ENCODE measurements around the gene CYP19A1.
"Not testable (repeated sequence)": the region's sequence is repeated elsewhere in the genome, so short reads cannot be mapped to it uniquely, and the experiment has no call there.

Gene CYP19A1

GRCh38 chr15:51267051-51267702 lies 71.2 kb downstream of the CYP19A1 start:
- no peaks in the 10 kb centered on the region for H3K9me3 ChIP-seq (replicated peaks; ENCODE audit: low read length)
- peak overlapping the region; percentile 71 for H3K9ac ChIP-seq (ENCODE audit: low read depth, low read length)
- H3K36me3 ChIP-seq (ENCODE audit: insufficient read depth, low read length), result no peaks in the 10 kb centered on the region
- no peaks in the 10 kb centered on the region for H3K27me3 ChIP-seq (ENCODE audit: control insufficient read depth, insufficient read depth, low read length)
- H3K4me2 ChIP-seq (ENCODE audit: low read length), result peak overlapping the region; percentile 91
- H3K4me1 ChIP-seq (ENCODE audit: control insufficient read depth, insufficient read depth, low read length), result peaks cover 17% of the 10 kb centered on the region
- peak overlapping the region; percentile 77 for H3K4me3 ChIP-seq (ENCODE audit: low read length)

DNA sequence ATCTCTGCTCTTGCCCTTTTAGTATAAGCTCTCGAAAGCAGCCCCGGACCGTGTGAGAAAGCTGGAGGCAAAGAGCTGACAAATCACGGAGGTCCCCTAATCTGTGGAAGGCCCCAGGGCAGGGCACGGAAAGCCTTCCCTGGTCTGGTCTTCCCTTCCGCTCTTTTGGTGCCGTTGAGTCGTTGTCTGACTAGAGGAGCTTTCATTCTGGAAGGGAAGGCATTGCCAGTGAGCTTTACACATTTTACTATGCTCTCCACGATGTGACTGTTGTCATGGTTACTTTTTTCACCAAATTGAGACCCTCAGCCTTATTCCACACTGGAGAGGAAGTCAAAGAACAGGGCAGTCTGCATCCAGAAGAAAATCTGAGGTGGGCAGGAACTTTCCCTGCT lies 71.7 kb downstream of the CYP19A1 start:
- peaks cover 17% of the 10 kb centered on the region for H3K4me1 ChIP-seq (ENCODE audit: control insufficient read depth, insufficient read depth, low read length)
- H3K4me2 ChIP-seq (ENCODE audit: low read length), result peak overlapping the region; percentile 91
- H3K9ac ChIP-seq (ENCODE audit: low read depth, low read length), result peak overlapping the region; percentile 71
- H3K36me3 ChIP-seq (ENCODE audit: insufficient read depth, low read length), result no peaks in the 10 kb centered on the region
- H3K4me3 ChIP-seq (ENCODE audit: low read length), result peak overlapping the region; percentile 77
- H3K9me3 ChIP-seq (replicated peaks; ENCODE audit: low read length), result no peaks in the 10 kb centered on the region
- H3K27me3 ChIP-seq (ENCODE audit: control insufficient read depth, insufficient read depth, low read length), result no peaks in the 10 kb centered on the region

- Histone ChIP-seq H3K4me2 (ENCODE audit: low read length) (no peak overlapping the region), H3K27me3 (ENCODE audit: control insufficient read depth, insufficient read depth, low read length) (no peaks in the 10 kb centered on the region), H3K36me3 (ENCODE audit: insufficient read depth, low read length) (no peaks in the 10 kb centered on the region), H3K9ac (ENCODE audit: low read depth, low read length) (no peak overlapping the region), H3K9me3 (replicated peaks; ENCODE audit: low read length) (no peaks in the 10 kb centered on the region), H3K4me3 (ENCODE audit: low read length) (no peak overlapping the region), H3K4me1 (ENCODE audit: control insufficient read depth, insufficient read depth, low read length) (peaks cover 17% of the 10 kb centered on the region)
Observed at GRCh38 chr15:51265037-51265555, 73.3 kb downstream of the CYP19A1 start.

DNA sequence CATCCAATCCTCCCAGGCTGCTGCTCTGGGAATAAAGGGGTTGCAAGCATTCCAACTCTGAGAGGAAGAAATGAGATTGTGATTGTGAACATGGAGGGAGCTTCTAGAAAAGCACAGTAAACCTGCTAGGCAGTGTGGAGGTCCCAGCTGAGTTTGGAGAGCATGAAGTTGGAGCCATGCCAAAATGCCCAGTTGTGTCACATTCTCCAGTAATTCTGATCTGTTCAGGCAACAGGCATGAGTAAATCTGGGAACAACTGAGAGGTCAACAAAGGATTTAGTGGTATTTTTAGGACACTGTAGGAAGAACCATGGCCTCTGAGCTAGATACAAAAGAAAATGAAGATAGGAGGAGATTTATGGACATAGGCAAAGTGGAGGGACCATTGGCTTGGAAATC lies 74.7 kb downstream of the CYP19A1 start:
- Histone ChIP-seq H3K4me1 (ENCODE audit: control insufficient read depth, insufficient read depth, low read length) (peaks cover 17% of the 10 kb centered on the region), H3K9ac (ENCODE audit: low read depth, low read length) (no peak overlapping the region), H3K4me3 (ENCODE audit: low read length) (no peak overlapping the region), H3K9me3 (replicated peaks; ENCODE audit: low read length) (no peaks in the 10 kb centered on the region), H3K36me3 (ENCODE audit: insufficient read depth, low read length) (no peaks in the 10 kb centered on the region), H3K4me2 (ENCODE audit: low read length) (no peak overlapping the region), H3K27me3 (ENCODE audit: control insufficient read depth, insufficient read depth, low read length) (no peaks in the 10 kb centered on the region)

GRCh38 chr15:51263116-51263515 lies 75.3 kb downstream of the CYP19A1 start:
- H3K27me3 ChIP-seq (ENCODE audit: control insufficient read depth, insufficient read depth, low read length), result no peaks in the 10 kb centered on the region
- no peak overlapping the region for H3K9ac ChIP-seq (ENCODE audit: low read depth, low read length)

GRCh38 chr15:51262463-51262862 lies 75.9 kb downstream of the CYP19A1 start:
- no peak overlapping the region for H3K4me2 ChIP-seq (ENCODE audit: low read length)
- H3K9me3 ChIP-seq (replicated peaks; ENCODE audit: low read length), result no peaks in the 10 kb centered on the region
- no peak overlapping the region for H3K4me3 ChIP-seq (ENCODE audit: low read length)
- H3K4me1 ChIP-seq (ENCODE audit: control insufficient read depth, insufficient read depth, low read length), result peaks cover 10% of the 10 kb centered on the region
- H3K9ac ChIP-seq (ENCODE audit: low read depth, low read length), result no peak overlapping the region
- H3K27me3 ChIP-seq (ENCODE audit: control insufficient read depth, insufficient read depth, low read length), result no peaks in the 10 kb centered on the region
- H3K36me3 ChIP-seq (ENCODE audit: insufficient read depth, low read length), result no peaks in the 10 kb centered on the region

More at GRCh38 chr15:51263116-51263515, 75.3 kb downstream of the CYP19A1 start:
- Histone ChIP-seq H3K4me3 (ENCODE audit: low read length) (no peak overlapping the region), H3K9me3 (replicated peaks; ENCODE audit: low read length) (no peaks in the 10 kb centered on the region), H3K4me1 (ENCODE audit: control insufficient read depth, insufficient read depth, low read length) (peaks cover 15% of the 10 kb centered on the region), H3K4me2 (ENCODE audit: low read length) (no peak overlapping the region), H3K36me3 (ENCODE audit: insufficient read depth, low read length) (no peaks in the 10 kb centered on the region)

GRCh38 chr15:51261113-51261512 lies 77.3 kb downstream of the CYP19A1 start:
- not testable (repeated sequence) for H3K4me2 ChIP-seq (ENCODE audit: low read length); H3K9ac ChIP-seq (ENCODE audit: low read depth, low read length); H3K4me1 ChIP-seq (ENCODE audit: control insufficient read depth, insufficient read depth, low read length); H3K27me3 ChIP-seq (ENCODE audit: control insufficient read depth, insufficient read depth, low read length); H3K4me3 ChIP-seq (ENCODE audit: low read length); H3K9me3 ChIP-seq (replicated peaks; ENCODE audit: low read length); H3K36me3 ChIP-seq (ENCODE audit: insufficient read depth, low read length)

DNA sequence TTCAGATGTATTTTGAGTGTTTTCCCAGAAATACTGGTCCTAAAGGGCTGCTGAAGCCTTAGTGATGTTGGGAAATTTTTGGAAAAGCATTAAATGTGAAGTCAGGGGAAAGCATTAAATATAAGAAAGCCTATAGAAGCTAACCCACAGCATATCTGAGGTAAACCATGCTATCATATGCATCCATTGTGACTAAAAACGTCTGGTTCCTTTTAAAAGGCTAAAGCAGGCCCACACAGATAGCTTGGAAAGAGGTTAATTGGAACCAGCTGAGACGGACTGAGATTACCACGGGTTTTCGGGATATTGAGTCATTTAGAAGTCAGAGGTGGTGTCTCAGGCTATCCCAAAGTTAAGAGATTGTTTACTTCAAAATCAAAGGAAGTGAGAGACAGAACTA lies 78.2 kb downstream of the CYP19A1 start:
- Histone ChIP-seq H3K36me3 (ENCODE audit: insufficient read depth, low read length) (no peaks in the 10 kb centered on the region), H3K4me2 (ENCODE audit: low read length) (no peak overlapping the region), H3K9ac (ENCODE audit: low read depth, low read length) (no peak overlapping the region), H3K9me3 (replicated peaks; ENCODE audit: low read length) (no peaks in the 10 kb centered on the region), H3K4me3 (ENCODE audit: low read length) (no peak overlapping the region), H3K4me1 (ENCODE audit: control insufficient read depth, insufficient read depth, low read length) (no peaks in the 10 kb centered on the region), H3K27me3 (ENCODE audit: control insufficient read depth, insufficient read depth, low read length) (no peaks in the 10 kb centered on the region)

GRCh38 chr15:51255533-51255932 lies 82.9 kb downstream of the CYP19A1 start:
- Histone ChIP-seq H3K9ac (ENCODE audit: low read depth, low read length) (no peak overlapping the region), H3K27me3 (ENCODE audit: control insufficient read depth, insufficient read depth, low read length) (no peaks in the 10 kb centered on the region), H3K4me2 (ENCODE audit: low read length) (no peak overlapping the region)

DNA sequence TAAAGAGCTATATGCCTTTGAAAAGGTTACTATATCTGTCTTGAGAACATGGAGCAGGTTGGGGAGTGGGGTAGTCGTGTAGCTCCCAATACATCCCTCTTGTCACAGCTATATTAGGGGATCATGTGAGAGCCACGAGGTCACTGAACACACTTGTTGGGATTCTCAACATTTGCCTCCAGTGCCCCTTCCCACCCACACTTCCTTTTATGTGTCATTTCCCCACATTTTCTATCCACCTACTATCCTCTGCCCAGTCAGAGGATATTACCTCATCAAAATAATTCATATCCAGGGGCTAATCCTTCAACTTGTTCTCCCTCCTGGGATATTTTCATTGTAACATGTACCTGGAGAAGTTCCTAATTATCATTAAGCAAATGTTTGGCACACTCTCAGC lies 85.0 kb downstream of the CYP19A1 start:
- H3K4me3 ChIP-seq (ENCODE audit: low read length), result no peak overlapping the region

More at GRCh38 chr15:51255533-51255932, 82.9 kb downstream of the CYP19A1 start:
- H3K36me3 ChIP-seq (ENCODE audit: insufficient read depth, low read length), result no peaks in the 10 kb centered on the region
- no peak overlapping the region for H3K4me3 ChIP-seq (ENCODE audit: low read length)
- H3K9me3 ChIP-seq (replicated peaks; ENCODE audit: low read length), result no peaks in the 10 kb centered on the region
- peaks cover 11% of the 10 kb centered on the region for H3K4me1 ChIP-seq (ENCODE audit: control insufficient read depth, insufficient read depth, low read length)

DNA sequence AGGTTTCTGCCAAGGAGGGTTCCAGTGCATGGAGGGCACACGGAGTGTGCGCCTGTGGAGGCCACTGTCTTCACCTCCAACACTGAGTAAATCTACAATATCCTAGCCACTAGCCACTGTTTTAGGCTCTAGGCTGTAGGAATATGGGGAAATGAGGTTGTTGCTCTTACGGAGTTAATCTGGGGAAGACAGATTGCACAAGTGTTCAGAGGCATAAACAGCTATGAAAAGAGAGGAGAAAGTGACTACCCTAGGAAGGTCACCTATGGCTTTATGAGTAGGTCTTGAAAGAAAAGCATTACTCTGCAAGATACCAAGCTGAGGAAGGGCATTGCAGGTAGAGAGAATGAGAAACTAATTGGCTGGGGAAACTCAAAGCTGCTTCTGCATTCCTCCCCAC lies 85.7 kb downstream of the CYP19A1 start:
- H3K9me3 ChIP-seq (replicated peaks; ENCODE audit: low read length), result no peaks in the 10 kb centered on the region
- H3K4me2 ChIP-seq (ENCODE audit: low read length), result no peak overlapping the region
- H3K36me3 ChIP-seq (ENCODE audit: insufficient read depth, low read length), result no peaks in the 10 kb centered on the region
- peaks cover 11% of the 10 kb centered on the region for H3K4me1 ChIP-seq (ENCODE audit: control insufficient read depth, insufficient read depth, low read length)
- no peak overlapping the region for H3K9ac ChIP-seq (ENCODE audit: low read depth, low read length)
- H3K27me3 ChIP-seq (ENCODE audit: control insufficient read depth, insufficient read depth, low read length), result no peaks in the 10 kb centered on the region
- no peak overlapping the region for H3K4me3 ChIP-seq (ENCODE audit: low read length)

More for the DNA sequence above, 85.0 kb downstream of the CYP19A1 start:
- Histone ChIP-seq H3K36me3 (ENCODE audit: insufficient read depth, low read length) (no peaks in the 10 kb centered on the region), H3K9ac (ENCODE audit: low read depth, low read length) (no peak overlapping the region), H3K4me2 (ENCODE audit: low read length) (no peak overlapping the region), H3K27me3 (ENCODE audit: control insufficient read depth, insufficient read depth, low read length) (no peaks in the 10 kb centered on the region), H3K4me1 (ENCODE audit: control insufficient read depth, insufficient read depth, low read length) (peaks cover 11% of the 10 kb centered on the region), H3K9me3 (replicated peaks; ENCODE audit: low read length) (no peaks in the 10 kb centered on the region)

- Histone ChIP-seq H3K4me2 (ENCODE audit: low read length) (no peak overlapping the region), H3K9me3 (replicated peaks; ENCODE audit: low read length) (no peaks in the 10 kb centered on the region), H3K36me3 (ENCODE audit: insufficient read depth, low read length) (no peaks in the 10 kb centered on the region), H3K27me3 (ENCODE audit: control insufficient read depth, insufficient read depth, low read length) (no peaks in the 10 kb centered on the region), H3K4me3 (ENCODE audit: low read length) (no peak overlapping the region), H3K9ac (ENCODE audit: low read depth, low read length) (no peak overlapping the region), H3K4me1 (ENCODE audit: control insufficient read depth, insufficient read depth, low read length) (peaks cover 11% of the 10 kb centered on the region)
Observed at GRCh38 chr15:51251556-51251955, 86.8 kb downstream of the CYP19A1 start.

Measured in skeletal muscle satellite cell (primary cell).